Activated B cell treated with CpG ODN at 0.5 μM for 24 hours (primary cell): ENCODE data around the gene GOLPH3L. TPM values are rescaled to one million over a fixed set of nuclear protein-coding genes. Genes with fewer than 3 reads are reported as not detected.
"Not testable (repeated sequence)": the region's sequence is repeated elsewhere in the genome, so short reads cannot be mapped to it uniquely, and the experiment has no call there.

ENCODE experiments used
- ATAC-seq: fragments of 200-7000 bp; cut with Tn5 transposase; one replicate; pipeline ENCODE4 v1.10.0; 2021; ENCODE audit warnings: low read depth, mild to moderate bottlenecking, moderate library complexity
- CTCF ChIA-PET: fragments of 350-600 bp; sonication (Branson Sonifier 250); formaldehyde crosslinking; loops from one replicate; lab custom pipeline; 2021; ENCODE audit warnings: antibody characterized with exemption; lab: Charles Lee
- POLR2A ChIA-PET: fragments of 350-600 bp; sonication (Branson Sonifier 250); formaldehyde crosslinking; loops from one replicate; lab custom pipeline; 2021; ENCODE audit warnings: antibody characterized with exemption; lab: Charles Lee
- DNase-seq: peaks from one replicate; pipeline ENCODE4 v3.0.0; 2022
- H3K27ac Mint-ChIP-seq: one replicate; pipeline ENCODE4 v1.8.0; 2020; ENCODE audit warnings: mixed read lengths
- H3K27me3 Mint-ChIP-seq: one replicate; pipeline ENCODE4 v1.8.0; 2021; ENCODE audit warnings: mixed read lengths
- H3K36me3 Mint-ChIP-seq: one replicate; pipeline ENCODE4 v1.8.0; 2021; ENCODE audit warnings: low read depth, mixed read lengths
- H3K4me1 Mint-ChIP-seq: one replicate; pipeline ENCODE4 v1.8.0; 2021; ENCODE audit warnings: mixed read lengths
- H3K4me3 Mint-ChIP-seq: one replicate; pipeline ENCODE4 v1.8.0; 2020; ENCODE audit warnings: mild to moderate bottlenecking, mixed read lengths
- H3K9me3 Mint-ChIP-seq: one replicate; pipeline ENCODE4 v1.8.0; 2020; ENCODE audit warnings: mixed read lengths
- intact Hi-C: fragments of 100-400 bp; cut with micrococcal nuclease; formaldehyde crosslinking; loops from one replicate; pipeline ENCODE4 v1.15.1; 2024
- total RNA-seq: library from RNA; stranded (reverse); gene quantifications from 2 replicates; pipeline ENCODE4 v1.2.3, GENCODE V29; 2022
- TF ChIP-seq, protein P1 (sequence below): fragments of 200-600 bp; IDR thresholded peaks from one replicate; pipeline ENCODE4 v1.8.0; 2022; ENCODE audit warnings: antibody characterized with exemption, mild to moderate bottlenecking

The GOLPH3L gene
- total RNA-seq, 1 donor from 2014 or later, result 19.7 TPM

DNA sequence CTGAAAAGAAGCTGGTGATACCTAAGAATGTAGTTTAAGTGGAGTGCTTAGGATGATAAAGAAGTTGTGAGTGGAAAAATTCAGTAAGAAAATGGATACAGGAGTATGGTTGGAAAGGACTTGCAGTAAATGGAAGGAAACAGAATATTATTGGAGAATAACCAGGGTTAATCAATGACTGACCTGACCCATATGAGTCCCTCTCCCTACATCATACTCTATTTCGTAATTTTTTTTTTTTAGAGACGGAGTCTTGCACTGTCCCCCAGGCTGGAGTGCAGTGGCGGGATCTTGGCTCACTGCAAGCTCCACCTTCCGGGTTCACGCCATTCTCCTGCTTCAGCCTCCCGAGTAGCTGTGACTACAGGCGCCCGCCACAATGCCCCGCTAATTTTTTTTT, 34.1 kb downstream of the GOLPH3L start:
- Mint-ChIP-seq H3K27me3 (no peaks in the 10 kb centered on the region), H3K9me3 (no peaks in the 10 kb centered on the region), H3K36me3 (peaks cover 52% of the 10 kb centered on the region), H3K4me3 (no peak overlapping the region), H3K27ac (no peak overlapping the region), H3K4me1 (peaks cover 7% of the 10 kb centered on the region)
- TF ChIP-seq, protein P1, sequence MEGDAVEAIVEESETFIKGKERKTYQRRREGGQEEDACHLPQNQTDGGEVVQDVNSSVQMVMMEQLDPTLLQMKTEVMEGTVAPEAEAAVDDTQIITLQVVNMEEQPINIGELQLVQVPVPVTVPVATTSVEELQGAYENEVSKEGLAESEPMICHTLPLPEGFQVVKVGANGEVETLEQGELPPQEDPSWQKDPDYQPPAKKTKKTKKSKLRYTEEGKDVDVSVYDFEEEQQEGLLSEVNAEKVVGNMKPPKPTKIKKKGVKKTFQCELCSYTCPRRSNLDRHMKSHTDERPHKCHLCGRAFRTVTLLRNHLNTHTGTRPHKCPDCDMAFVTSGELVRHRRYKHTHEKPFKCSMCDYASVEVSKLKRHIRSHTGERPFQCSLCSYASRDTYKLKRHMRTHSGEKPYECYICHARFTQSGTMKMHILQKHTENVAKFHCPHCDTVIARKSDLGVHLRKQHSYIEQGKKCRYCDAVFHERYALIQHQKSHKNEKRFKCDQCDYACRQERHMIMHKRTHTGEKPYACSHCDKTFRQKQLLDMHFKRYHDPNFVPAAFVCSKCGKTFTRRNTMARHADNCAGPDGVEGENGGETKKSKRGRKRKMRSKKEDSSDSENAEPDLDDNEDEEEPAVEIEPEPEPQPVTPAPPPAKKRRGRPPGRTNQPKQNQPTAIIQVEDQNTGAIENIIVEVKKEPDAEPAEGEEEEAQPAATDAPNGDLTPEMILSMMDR, result no peak
- POLR2A ChIA-PET, result no interaction called here
- ATAC-seq (no peak), DNase-seq (no peak)
- CTCF ChIA-PET, result no interaction called here
- intact Hi-C loops, result no loop called here

DNA sequence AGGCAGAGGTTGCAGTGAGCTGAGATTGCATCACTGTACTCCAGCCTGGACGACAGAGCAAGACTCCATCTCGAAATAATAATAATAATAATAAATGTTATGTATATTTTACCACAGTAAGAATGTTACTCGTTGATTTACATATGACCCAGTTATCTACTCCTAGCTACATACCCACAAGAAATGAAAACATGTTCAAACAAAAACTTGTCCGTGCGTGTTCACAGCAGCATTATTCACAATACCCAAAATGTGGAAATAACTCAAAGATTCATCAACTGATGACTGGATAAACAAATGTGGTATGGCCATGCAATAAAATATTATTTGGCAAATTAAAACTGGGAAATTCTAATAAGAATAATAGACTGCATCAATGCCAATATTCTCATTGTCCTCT, 35.8 kb downstream of the GOLPH3L start:
- no peak for DNase-seq
- intact Hi-C loops, result no loop called here
- TF ChIP-seq, protein P1, result no peak
- Mint-ChIP-seq H3K27ac (no peak overlapping the region), H3K36me3 (peaks cover 63% of the 10 kb centered on the region), H3K4me3 (no peak overlapping the region), H3K27me3 (no peaks in the 10 kb centered on the region), H3K4me1 (peaks cover 7% of the 10 kb centered on the region), H3K9me3 (no peaks in the 10 kb centered on the region)
- ATAC-seq, result no peak
- ChIA-PET CTCF (interaction anchor here (1.5 kb wide), 1 partner anchor 100 kb away, joined by 4 read pairs; no protein-coding TSS in a partner anchor), POLR2A (no interaction called here)

DNA sequence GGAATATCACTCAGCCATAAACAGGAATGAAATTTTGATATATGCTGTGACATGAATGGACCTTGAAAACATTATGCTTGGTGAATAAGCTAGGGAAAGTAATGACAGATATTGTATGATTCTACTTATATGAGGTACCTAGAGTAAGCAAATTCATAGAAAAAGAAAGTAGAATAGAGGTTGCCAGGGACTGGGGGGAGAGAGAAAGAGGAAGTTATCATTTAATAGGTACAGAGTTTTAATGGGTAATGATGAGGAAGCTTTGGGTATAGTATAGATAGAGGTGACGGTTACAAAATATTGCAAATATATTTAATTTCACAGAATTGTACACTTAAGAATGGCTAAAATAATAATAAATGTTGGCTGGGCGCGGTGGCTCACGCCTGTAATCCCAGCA, 36.4 kb downstream of the GOLPH3L start:
- Mint-ChIP-seq H3K9me3 (no peaks in the 10 kb centered on the region), H3K4me3 (no peak overlapping the region), H3K27me3 (no peaks in the 10 kb centered on the region), H3K27ac (no peak overlapping the region), H3K36me3 (peaks cover 59% of the 10 kb centered on the region), H3K4me1 (peaks cover 7% of the 10 kb centered on the region)
- DNase-seq (no peak), ATAC-seq (no peak)
- TF ChIP-seq, protein P1, result no peak
- CTCF ChIA-PET, result interaction anchor here (1.5 kb wide), 1 partner anchor 100 kb away, joined by 4 read pairs; no protein-coding TSS in a partner anchor
- intact Hi-C loops, result no loop called here
- POLR2A ChIA-PET, result interaction anchor here (0.6 kb wide), 1 partner anchor 96 kb away, joined by 4 read pairs; no protein-coding TSS in a partner anchor

DNA sequence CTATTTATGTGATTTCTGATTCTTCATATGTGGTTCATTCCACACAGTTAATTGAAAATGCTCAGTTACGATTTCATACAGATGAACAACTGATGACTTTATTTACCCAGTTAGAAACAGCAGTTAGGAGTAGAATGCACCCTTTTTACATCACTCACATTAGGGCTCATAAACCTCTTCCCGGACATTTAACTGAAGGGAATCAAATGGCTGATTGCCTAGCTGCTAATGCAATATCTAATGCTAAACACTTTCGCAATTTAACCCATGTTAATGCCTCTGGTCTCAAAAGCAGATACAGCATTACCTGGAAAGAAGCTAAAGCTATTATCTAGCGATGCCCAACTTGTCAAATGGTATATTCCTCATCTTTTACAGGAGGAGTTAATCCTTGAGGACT, 39.9 kb downstream of the GOLPH3L start:
- H3K27ac Mint-ChIP-seq, H3K9me3 Mint-ChIP-seq, H3K4me1 Mint-ChIP-seq, POLR2A ChIA-PET, ATAC-seq, intact Hi-C loops, H3K27me3 Mint-ChIP-seq, DNase-seq, H3K4me3 Mint-ChIP-seq: not testable (repeated sequence)
- CTCF ChIA-PET, result interaction anchor here (1.0 to 1.8 kb wide), 2 partner anchors 11 to 97 kb away, joined by 3 to 5 read pairs; no protein-coding TSS in a partner anchor
- peaks cover 56% of the 10 kb centered on the region for H3K36me3 Mint-ChIP-seq

DNA sequence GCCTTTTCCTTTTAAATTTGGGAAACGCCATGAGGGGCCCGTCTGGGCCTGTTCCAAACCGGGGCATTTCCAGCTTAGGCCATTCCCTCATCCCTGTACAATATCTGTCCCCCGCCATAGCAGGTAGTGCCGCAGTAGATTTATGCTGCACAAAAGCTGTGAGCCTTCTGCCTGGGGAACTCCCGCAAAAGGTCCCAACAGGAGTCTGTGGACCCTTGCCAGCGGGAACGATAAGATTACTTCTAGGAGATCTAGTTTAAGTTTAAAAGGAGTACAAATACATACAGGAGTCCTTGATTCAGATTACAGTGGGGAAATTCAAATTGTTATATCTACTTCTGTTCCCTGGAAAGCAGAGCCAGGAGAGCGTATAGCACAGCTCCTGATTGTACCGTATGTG, 42.3 kb downstream of the GOLPH3L start:
- H3K4me3 Mint-ChIP-seq, H3K27me3 Mint-ChIP-seq, CTCF ChIA-PET, DNase-seq, H3K9me3 Mint-ChIP-seq, H3K4me1 Mint-ChIP-seq, ATAC-seq, intact Hi-C loops, H3K27ac Mint-ChIP-seq: not testable (repeated sequence)
- POLR2A ChIA-PET, result interaction anchor here (0.6 kb wide), 1 partner anchor 94 kb away, joined by 15 read pairs; no protein-coding TSS in a partner anchor
- peaks cover 47% of the 10 kb centered on the region for H3K36me3 Mint-ChIP-seq

DNA sequence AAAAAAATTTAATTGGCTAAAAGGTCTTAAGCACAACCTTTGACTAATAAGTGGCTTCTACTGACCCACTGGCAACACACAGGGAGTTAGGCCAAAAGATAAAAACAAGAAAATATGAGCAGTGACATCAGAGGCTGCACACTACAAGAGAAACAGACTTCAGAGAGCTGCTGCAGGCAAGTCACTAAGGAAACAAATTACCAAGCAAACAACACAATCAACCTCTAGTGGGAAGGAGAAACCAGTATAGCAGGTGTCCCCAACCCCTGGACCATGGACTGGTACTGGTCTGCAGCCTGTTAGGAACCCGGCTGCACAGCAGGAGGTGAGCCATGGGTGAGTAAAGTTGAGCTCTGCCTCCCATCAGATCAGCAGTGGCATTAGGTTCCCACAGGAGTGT, 46.8 kb downstream of the GOLPH3L start:
- no peaks in the 10 kb centered on the region for H3K27me3 Mint-ChIP-seq
- POLR2A ChIA-PET, result no interaction called here
- CTCF ChIA-PET, result no interaction called here
- H3K4me3 Mint-ChIP-seq, result no peak overlapping the region
- intact Hi-C loops, result no loop called here
- DNase-seq, result no peak
- no peak overlapping the region for H3K27ac Mint-ChIP-seq
- no peaks in the 10 kb centered on the region for H3K4me1 Mint-ChIP-seq
- no peaks in the 10 kb centered on the region for H3K9me3 Mint-ChIP-seq
- ATAC-seq, result no peak
- TF ChIP-seq, protein P1, result no peak
- peaks cover 59% of the 10 kb centered on the region for H3K36me3 Mint-ChIP-seq
